HepG2 (cell line): ENCODE measurements around the gene ZER1. TPM values are rescaled to one million over a fixed set of nuclear protein-coding genes. Genes with fewer than 3 reads are reported as not detected.

ENCODE experiments used
- BCL6 ChIP-seq: IDR thresholded peaks from 2 replicates; pipeline ENCODE4 v1.6.1; 2016; ENCODE audit warnings: missing genetic modification reagents, missing compliant biosample characterization
- CCAR2 ChIP-seq: fragments of 200-400 bp; formaldehyde crosslinking; optimal IDR thresholded peaks from 2 replicates; pipeline ENCODE3; 2018; ENCODE audit warnings: low read depth, mild to moderate bottlenecking, low read length, moderate library complexity
- GATAD2A ChIP-seq: IDR thresholded peaks from 2 replicates; pipeline ENCODE4 v1.6.1; 2016
- MEIS1 ChIP-seq: sonication (generic); formaldehyde crosslinking; IDR thresholded peaks from 2 replicates; pipeline ENCODE4 v1.9.0; 2021; ENCODE audit warnings: mild to moderate bottlenecking, missing genetic modification reagents, moderate library complexity, borderline replicate concordance
- NPAS2 ChIP-seq: sonication (generic); formaldehyde crosslinking; IDR thresholded peaks from 2 replicates; pipeline ENCODE4 v1.8.0; 2022; ENCODE audit warnings: mild to moderate bottlenecking, missing genetic modification reagents, borderline replicate concordance
- ONECUT2 ChIP-seq: sonication (generic); formaldehyde crosslinking; IDR thresholded peaks from 2 replicates; pipeline ENCODE4 v1.4.0; 2020; ENCODE audit warnings: missing genetic modification reagents
- RXRA ChIP-seq: sonication (generic); formaldehyde crosslinking; IDR thresholded peaks from 2 replicates; pipeline ENCODE4 v1.5.1; 2020; ENCODE audit warnings: missing genetic modification reagents
- SCMH1 ChIP-seq: sonication (generic); formaldehyde crosslinking; IDR thresholded peaks from 2 replicates; pipeline ENCODE4 v1.9.0; 2021; ENCODE audit warnings: missing genetic modification reagents, mild to moderate bottlenecking, borderline replicate concordance
- SNAPC4 ChIP-seq: sonication (generic); formaldehyde crosslinking; IDR thresholded peaks from 2 replicates; pipeline ENCODE4 v1.4.0; 2020; ENCODE audit warnings: mild to moderate bottlenecking, missing genetic modification reagents
- TFAP4 ChIP-seq: sonication (generic); IDR thresholded peaks from 2 replicates; pipeline ENCODE4 v1.6.1; 2016; ENCODE audit warnings: low read depth, borderline replicate concordance
- TRAFD1 ChIP-seq: sonication (generic); formaldehyde crosslinking; IDR thresholded peaks from 2 replicates; pipeline ENCODE4 v1.5.1; 2020; ENCODE audit warnings: missing genetic modification reagents, mild to moderate bottlenecking, borderline replicate concordance
- ZNF275 ChIP-seq: sonication (generic); formaldehyde crosslinking; IDR thresholded peaks from 2 replicates; pipeline ENCODE4 v1.8.0; 2022; ENCODE audit warnings: missing genetic modification reagents, mild to moderate bottlenecking, inconsistent platforms, borderline replicate concordance
- ZNF367 ChIP-seq: sonication (generic); formaldehyde crosslinking; IDR thresholded peaks from 2 replicates; pipeline ENCODE4 v1.4.0; 2020; ENCODE audit warnings: missing genetic modification reagents, borderline replicate concordance
- ZNF737 ChIP-seq: sonication (generic); formaldehyde crosslinking; IDR thresholded peaks from 2 replicates; pipeline ENCODE4 v1.5.0; 2020; ENCODE audit warnings: missing genetic modification reagents, mild to moderate bottlenecking, borderline replicate concordance
- polyA plus RNA-seq, 8 experiments: library from polyadenylated mRNA; depleted of rRNA in 3 of 8; stranded (reverse) in 7 of 8; unstranded in 1 of 8; fragments of >200 nt; fragmentation: Illumina TruSeq in 4 of 8; extraction: Trizol in 4 of 8; gene quantifications; 2 replicates each; pipeline versions ENCODE4 v1.2.1 to v1.2.3, GENCODE V29; 2011 to 2016; ENCODE audit warnings: low read depth in 4 of 8, missing spikeins in 1 of 8, mixed read lengths in 1 of 8; ENCODE audit not compliant: insufficient read depth in 1 of 8
- total RNA-seq, 5 experiments: library from RNA; depleted of rRNA; stranded (reverse); fragments of >200 nt; fragmentation: Illumina TruSeq; extraction: Trizol; gene quantifications; 2 replicates each; pipeline ENCODE4 v1.2.3, GENCODE V29; 2016; ENCODE audit warnings: low read depth in 1 of 5
- TF ChIP-seq, protein P1 (sequence below): sonication (generic); formaldehyde crosslinking; IDR thresholded peaks from 2 replicates; pipeline ENCODE4 v1.4.0; 2020; ENCODE audit warnings: missing genetic modification reagents
- TF ChIP-seq, protein P2 (sequence below): sonication (generic); formaldehyde crosslinking; IDR thresholded peaks from 2 replicates; pipeline ENCODE4 v1.5.0; 2020; ENCODE audit warnings: missing genetic modification reagents, mild to moderate bottlenecking, borderline replicate concordance
- TF ChIP-seq, protein P3 (sequence below): sonication (generic); formaldehyde crosslinking; IDR thresholded peaks from 2 replicates; pipeline ENCODE4 v1.8.1; 2023; ENCODE audit warnings: mild to moderate bottlenecking, missing genetic modification reagents, borderline replicate concordance

Gene ZER1
- total and polyA plus RNA-seq, 2 of the 13 experiments (the other 11 are each of a cell fraction or from before 2014, with no cell fraction given), result 7.7 to 40.0 TPM

DNA sequence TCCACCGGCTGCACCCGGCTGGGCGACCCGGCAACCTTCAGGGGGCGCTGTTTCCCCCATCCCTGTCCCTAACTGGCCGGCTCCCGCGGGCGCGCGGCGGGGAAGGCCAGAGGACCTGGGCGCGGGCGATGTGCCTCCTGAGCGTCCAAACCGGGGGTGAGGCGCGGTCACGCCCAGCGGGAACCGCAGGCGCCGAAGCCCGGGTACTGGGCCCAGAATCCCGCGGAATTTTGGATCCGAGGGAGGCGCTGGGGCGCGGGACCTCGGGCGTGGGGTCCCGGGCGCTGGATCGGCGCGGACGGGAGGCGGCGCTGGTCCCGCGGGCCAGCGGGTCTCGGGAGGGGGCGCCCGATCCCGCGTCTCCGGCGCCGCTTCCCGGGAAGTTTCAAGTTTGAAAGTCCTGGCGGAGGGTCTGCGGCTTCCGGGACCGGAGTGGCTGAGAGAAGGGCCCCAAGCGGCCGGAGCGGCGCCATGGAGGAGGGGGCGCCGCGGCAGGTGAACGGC lies 69.2 kb downstream of the ZER1 start, which contains the start of gene PKN3 (continued):
- peak; percentile 22; the same call in 1 of the 2 replicates for TF ChIP-seq TFAP4
- no peak for TF ChIP-seq ONECUT2 (CRISPR knock-in tag)
- TF ChIP-seq BCL6 (CRISPR knock-in tag), result no peak
- TF ChIP-seq, protein P1, sequence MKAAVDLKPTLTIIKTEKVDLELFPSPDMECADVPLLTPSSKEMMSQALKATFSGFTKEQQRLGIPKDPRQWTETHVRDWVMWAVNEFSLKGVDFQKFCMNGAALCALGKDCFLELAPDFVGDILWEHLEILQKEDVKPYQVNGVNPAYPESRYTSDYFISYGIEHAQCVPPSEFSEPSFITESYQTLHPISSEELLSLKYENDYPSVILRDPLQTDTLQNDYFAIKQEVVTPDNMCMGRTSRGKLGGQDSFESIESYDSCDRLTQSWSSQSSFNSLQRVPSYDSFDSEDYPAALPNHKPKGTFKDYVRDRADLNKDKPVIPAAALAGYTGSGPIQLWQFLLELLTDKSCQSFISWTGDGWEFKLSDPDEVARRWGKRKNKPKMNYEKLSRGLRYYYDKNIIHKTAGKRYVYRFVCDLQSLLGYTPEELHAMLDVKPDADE (CRISPR knock-in tag), result no peak
- TF ChIP-seq ZNF275 (CRISPR knock-in tag), result no peak; the same call in 1 of the 2 replicates
- peak; percentile 36; the same call in 1 of the 2 replicates for TF ChIP-seq GATAD2A (CRISPR knock-in tag)
- no peak for TF ChIP-seq TRAFD1 (CRISPR knock-in tag)
- no peak for TF ChIP-seq MEIS1 (CRISPR knock-in tag)
- no peak for TF ChIP-seq SNAPC4 (CRISPR knock-in tag)
- no peak for TF ChIP-seq CCAR2
- TF ChIP-seq ZNF367 (CRISPR knock-in tag), result no peak
- no peak for TF ChIP-seq ZNF737 (CRISPR knock-in tag)
- peak; percentile 68; the same call in 1 of the 2 replicates for TF ChIP-seq RXRA
- TF ChIP-seq, protein P2, sequence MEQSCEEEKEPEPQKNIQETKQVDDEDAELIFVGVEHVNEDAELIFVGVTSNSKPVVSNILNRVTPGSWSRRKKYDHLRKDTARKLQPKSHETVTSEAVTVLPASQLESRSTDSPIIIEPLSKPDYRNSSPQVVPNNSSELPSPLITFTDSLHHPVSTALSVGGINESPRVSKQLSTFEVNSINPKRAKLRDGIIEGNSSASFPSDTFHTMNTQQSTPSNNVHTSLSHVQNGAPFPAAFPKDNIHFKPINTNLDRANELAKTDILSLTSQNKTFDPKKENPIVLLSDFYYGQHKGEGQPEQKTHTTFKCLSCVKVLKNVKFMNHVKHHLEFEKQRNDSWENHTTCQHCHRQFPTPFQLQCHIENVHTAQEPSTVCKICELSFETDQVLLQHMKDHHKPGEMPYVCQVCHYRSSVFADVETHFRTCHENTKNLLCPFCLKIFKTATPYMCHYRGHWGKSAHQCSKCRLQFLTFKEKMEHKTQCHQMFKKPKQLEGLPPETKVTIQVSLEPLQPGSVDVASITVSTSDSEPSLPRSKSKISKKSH (CRISPR knock-in tag), result no peak
- TF ChIP-seq SCMH1 (CRISPR knock-in tag), result no peak
- TF ChIP-seq NPAS2 (CRISPR knock-in tag), result no peak
- TF ChIP-seq, protein P3, sequence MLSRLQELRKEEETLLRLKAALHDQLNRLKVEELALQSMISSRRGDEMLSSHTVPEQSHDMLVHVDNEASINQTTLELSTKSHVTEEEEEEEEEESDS, result 0 out of 2 replicates have a peak, but pooled peaks have one; percentile 29
